T-helper 17 cell (primary cell): ENCODE measurements around the gene PTPRN2. TPM values are rescaled to one million over a fixed set of nuclear protein-coding genes. Genes with fewer than 3 reads are reported as not detected.

Experiments
- ATAC-seq: fragments of 150-1000 bp; cut with Tn5 transposase; 2 replicates; pipeline ENCODE4 v1.10.0; 2021; ENCODE audit warnings: mild to moderate bottlenecking, moderate library complexity
- DNase-seq, 3 donors: peaks; one replicate each; pipeline versions ENCODE4 v3.0.0 to v3.0.0-alpha.2; 2020 to 2021
- H3K9me3 ChIP-seq: one replicate; pipeline ENCODE4 v1.7.0; 2013; ENCODE audit warnings: low read length, mild to moderate bottlenecking; ENCODE audit not compliant: control insufficient read depth, poor library complexity, severe bottlenecking
- H3K27ac Mint-ChIP-seq: one replicate; pipeline ENCODE4 v1.8.0; 2022; ENCODE audit warnings: mild to moderate bottlenecking, moderate library complexity, mixed read lengths
- H3K27me3 Mint-ChIP-seq: one replicate; pipeline ENCODE4 v1.8.0; 2022; ENCODE audit warnings: mixed read lengths
- H3K36me3 Mint-ChIP-seq: one replicate; pipeline ENCODE4 v1.8.0; 2022; ENCODE audit warnings: low read depth, mixed read lengths
- H3K4me1 Mint-ChIP-seq: one replicate; pipeline ENCODE4 v1.8.0; 2022; ENCODE audit warnings: mild to moderate bottlenecking, mixed read lengths
- H3K4me3 Mint-ChIP-seq: one replicate; pipeline ENCODE4 v1.8.0; 2022; ENCODE audit warnings: mild to moderate bottlenecking, moderate library complexity, mixed read lengths
- total RNA-seq, 4 donors: library from RNA in 2 of 4; stranded (reverse) in 2 of 4; gene quantifications; one replicate each; pipeline ENCODE4 v1.2.3 and lab custom pipeline; 2022 to 2026

PTPRN2 gene
- total RNA-seq, 2 donors from 2014 or later: 0.42 to 0.57 TPM

DNA sequence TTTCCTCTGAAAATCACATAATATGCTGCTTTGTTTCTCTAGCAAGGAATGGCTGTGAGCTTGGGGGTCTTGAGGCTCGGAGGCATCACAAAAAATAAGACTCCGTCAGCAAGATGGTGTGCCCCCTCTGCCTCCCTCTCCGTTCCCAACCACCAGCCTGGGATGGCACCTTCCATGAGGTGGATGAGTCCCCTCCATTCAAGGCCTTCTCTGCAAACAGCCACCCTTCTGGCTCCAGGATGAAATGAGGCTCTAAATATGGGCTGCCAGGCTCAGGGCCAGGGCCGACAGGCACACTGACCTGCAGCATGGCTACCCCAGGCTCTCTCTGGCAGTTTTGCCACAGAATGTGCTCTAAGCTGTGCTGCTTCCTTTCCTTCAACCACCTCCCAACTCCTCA lies 521.5 kb downstream of the PTPRN2 start:
- peaks cover 10% of the 10 kb centered on the region for H3K27me3 Mint-ChIP-seq
- H3K9me3 ChIP-seq: no peaks in the 10 kb centered on the region

GRCh38 chr7:158065340-158065739 lies 522.3 kb downstream of the PTPRN2 start:
- no peaks in the 10 kb centered on the region for H3K9me3 ChIP-seq
- DNase-seq (no peak), ATAC-seq (no peak)
- Mint-ChIP-seq H3K36me3 (no peaks in the 10 kb centered on the region), H3K4me3 (no peak overlapping the region), H3K4me1 (no peaks in the 10 kb centered on the region), H3K27ac (no peak overlapping the region), H3K27me3 (peaks cover 10% of the 10 kb centered on the region)

More for the DNA sequence above, 521.5 kb downstream of the PTPRN2 start:
- ATAC-seq: no peak
- Mint-ChIP-seq H3K4me3 (no peak overlapping the region), H3K27ac (no peak overlapping the region), H3K36me3 (no peaks in the 10 kb centered on the region), H3K4me1 (no peaks in the 10 kb centered on the region)
- no peak for DNase-seq

DNA sequence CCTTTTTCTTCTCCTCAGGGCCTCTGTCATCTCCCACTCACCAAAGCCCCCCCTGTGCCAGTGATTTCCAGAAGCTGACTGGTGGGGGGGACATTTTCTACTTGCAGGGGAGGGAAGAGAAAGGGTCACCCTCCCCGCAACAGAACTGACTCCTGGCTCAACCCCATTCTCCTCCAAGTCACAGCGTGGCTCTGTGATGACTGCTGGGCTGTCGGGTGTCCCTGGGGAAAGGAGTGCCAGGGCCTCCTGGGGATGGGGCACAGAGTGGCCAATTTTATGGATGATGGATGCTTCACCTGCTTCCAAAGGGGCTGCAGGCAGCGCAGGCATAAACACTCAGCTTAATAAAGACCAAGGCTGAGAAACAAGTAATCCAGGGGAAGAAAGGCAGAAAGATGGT lies 523.0 kb downstream of the PTPRN2 start:
- no peaks in the 10 kb centered on the region for H3K4me1 Mint-ChIP-seq

GRCh38 chr7:158063850-158064610 lies 523.6 kb downstream of the PTPRN2 start:
- H3K4me1 Mint-ChIP-seq: no peaks in the 10 kb centered on the region
- no peaks in the 10 kb centered on the region for H3K9me3 ChIP-seq
- ATAC-seq: no peak
- no peak for DNase-seq
- peaks cover 10% of the 10 kb centered on the region for H3K27me3 Mint-ChIP-seq
- no peak overlapping the region for H3K27ac Mint-ChIP-seq
- H3K4me3 Mint-ChIP-seq: no peak overlapping the region
- no peaks in the 10 kb centered on the region for H3K36me3 Mint-ChIP-seq

More for the DNA sequence above, 523.0 kb downstream of the PTPRN2 start:
- no peaks in the 10 kb centered on the region for H3K9me3 ChIP-seq
- DNase-seq (no peak), ATAC-seq (no peak)
- no peak overlapping the region for H3K27ac Mint-ChIP-seq
- no peaks in the 10 kb centered on the region for H3K36me3 Mint-ChIP-seq
- H3K4me3 Mint-ChIP-seq: no peak overlapping the region
- H3K27me3 Mint-ChIP-seq: peaks cover 10% of the 10 kb centered on the region

DNA sequence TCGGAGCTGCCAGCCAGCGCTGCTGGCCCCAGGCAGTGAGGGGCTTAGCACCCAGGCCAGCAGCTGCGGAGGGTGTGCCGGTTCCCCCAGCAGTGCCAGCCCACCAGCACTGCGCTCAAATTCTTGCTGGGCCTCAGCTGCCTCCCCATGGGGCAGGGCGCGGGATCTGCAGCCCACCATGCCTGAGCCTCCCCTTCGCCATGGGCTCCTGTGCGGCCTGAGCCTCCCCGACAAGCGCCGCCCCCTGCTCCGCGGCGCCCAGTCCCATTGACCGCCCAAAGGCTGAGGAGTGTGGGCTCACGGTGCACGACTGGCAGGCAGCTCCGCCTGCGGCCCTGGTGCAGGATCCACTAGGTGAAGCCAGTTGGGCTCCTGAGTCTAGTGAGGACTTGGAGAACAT lies 525.0 kb downstream of the PTPRN2 start:
- DNase-seq: no peak
- Mint-ChIP-seq H3K4me3 (no peak overlapping the region), H3K36me3 (no peaks in the 10 kb centered on the region), H3K27ac (no peak overlapping the region), H3K4me1 (no peaks in the 10 kb centered on the region), H3K27me3 (peaks cover 10% of the 10 kb centered on the region)
- no peak for ATAC-seq
- no peaks in the 10 kb centered on the region for H3K9me3 ChIP-seq

DNA sequence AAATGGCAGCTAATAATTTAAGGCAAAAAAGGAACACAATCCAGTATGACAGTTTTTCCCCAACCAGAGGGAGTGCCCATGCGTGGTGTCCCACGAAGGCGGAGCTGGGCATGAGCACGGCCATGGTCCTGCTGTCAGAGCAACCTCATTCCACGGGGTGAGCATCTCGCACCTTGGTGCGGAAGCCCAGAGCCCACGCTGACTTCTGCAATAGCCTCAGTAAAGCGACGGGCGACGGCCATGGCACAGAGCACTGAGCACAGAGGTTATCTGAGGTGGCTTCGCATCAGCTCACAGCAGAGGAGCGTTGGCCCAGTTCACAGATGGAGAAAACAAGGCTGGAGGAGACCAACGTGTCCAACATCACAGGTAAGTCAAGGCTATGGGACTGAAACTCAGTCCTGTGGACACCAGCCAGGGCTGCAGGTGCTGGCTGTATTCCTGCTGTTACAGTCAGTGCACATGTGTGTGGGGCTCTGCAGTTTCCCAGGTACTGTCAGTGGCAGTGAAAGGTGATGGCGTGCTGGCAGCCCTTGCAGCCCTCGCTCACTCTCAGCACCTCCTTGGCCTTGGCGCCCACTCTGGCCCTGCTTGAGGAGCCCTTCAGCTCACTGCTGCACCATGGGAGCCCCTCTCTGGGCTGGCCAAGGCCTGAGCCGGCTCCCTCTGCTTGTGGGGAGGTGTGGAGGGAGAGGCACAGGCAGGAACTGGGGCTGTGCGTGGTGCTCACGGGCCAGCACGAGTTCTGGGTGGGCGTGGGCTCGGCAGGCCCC lies 525.6 kb downstream of the PTPRN2 start:
- Mint-ChIP-seq H3K4me3 (no peak overlapping the region), H3K4me1 (no peaks in the 10 kb centered on the region), H3K27me3 (peaks cover 6% of the 10 kb centered on the region), H3K36me3 (no peaks in the 10 kb centered on the region), H3K27ac (no peak overlapping the region)
- DNase-seq (no peak), ATAC-seq (no peak)
- no peaks in the 10 kb centered on the region for H3K9me3 ChIP-seq

- no peaks in the 10 kb centered on the region for H3K9me3 ChIP-seq
- Mint-ChIP-seq H3K4me3 (no peak overlapping the region), H3K27me3 (peaks cover 3% of the 10 kb centered on the region), H3K27ac (no peak overlapping the region), H3K36me3 (no peaks in the 10 kb centered on the region), H3K4me1 (no peaks in the 10 kb centered on the region)
- no peak for ATAC-seq
- no peak for DNase-seq
These were observed 526.5 kb downstream of the PTPRN2 start for GRCh38 chr7:158061026-158061630.

DNA sequence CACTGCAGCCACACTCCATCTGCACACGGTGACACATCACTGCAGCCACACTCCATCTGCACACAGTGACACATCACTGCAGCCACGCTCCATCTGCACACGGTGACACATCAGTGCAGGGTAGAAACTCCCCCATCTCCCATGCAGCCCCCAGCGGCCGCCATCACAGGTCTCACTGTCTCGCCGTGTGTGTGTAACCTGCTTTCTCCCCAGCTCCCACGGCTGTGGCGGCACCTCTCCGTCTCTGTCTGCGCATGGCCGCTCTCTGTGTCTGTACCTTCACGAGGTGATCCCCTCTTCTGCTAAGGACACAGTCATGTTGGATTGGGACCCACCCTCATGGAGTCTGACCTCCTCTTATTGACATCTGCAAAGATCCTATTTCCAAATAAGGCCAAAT lies 527.4 kb downstream of the PTPRN2 start:
- Mint-ChIP-seq H3K4me3 (no peak overlapping the region), H3K36me3 (no peaks in the 10 kb centered on the region), H3K27ac (no peak overlapping the region), H3K4me1 (no peaks in the 10 kb centered on the region), H3K27me3 (no peaks in the 10 kb centered on the region)
- DNase-seq (no peak), ATAC-seq (no peak)
- no peaks in the 10 kb centered on the region for H3K9me3 ChIP-seq

DNA sequence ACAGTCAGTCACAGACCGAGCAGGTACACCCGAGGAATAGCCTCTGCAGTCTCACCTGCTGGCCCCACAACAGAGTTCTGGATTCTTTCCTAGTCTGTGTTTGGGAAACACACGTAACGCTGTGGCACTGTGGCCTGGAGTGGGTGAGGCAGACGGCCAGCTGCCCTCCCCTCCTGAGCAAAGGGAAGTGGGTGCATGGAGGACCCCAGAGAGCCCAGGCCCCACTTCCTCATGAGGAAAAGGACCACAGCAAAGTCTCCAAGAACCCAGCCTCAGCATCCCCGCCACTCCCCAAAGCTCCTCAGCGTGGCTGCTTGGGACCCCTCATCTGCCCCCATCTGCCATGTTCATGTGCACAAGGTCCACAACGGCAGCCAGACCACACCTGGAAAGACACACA lies 530.2 kb downstream of the PTPRN2 start:
- no peaks in the 10 kb centered on the region for H3K36me3 Mint-ChIP-seq
- no peak overlapping the region for H3K27ac Mint-ChIP-seq
- DNase-seq (no peak), ATAC-seq (no peak)
- H3K9me3 ChIP-seq: no peaks in the 10 kb centered on the region
- H3K4me3 Mint-ChIP-seq: no peak overlapping the region
- H3K27me3 Mint-ChIP-seq: no peaks in the 10 kb centered on the region
- H3K4me1 Mint-ChIP-seq: no peaks in the 10 kb centered on the region

DNA sequence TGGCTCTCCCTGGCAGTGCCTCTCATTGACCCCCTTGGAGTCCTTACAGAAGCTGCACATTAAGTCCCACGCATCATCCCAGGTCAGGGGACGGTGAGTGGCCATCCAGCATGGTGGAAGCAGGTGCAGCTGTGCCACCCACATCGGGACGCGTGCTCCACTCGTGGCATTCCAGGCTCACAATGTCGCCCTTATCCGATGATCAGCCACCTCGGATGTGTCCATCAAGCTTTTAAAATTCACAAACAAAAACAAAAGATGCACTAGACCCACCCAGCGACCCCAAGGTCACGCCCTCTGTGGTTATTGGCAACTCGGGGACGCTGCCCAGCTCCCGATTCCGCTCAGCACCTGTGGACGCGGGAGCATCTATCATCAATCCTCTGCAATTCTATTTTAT lies 530.9 kb downstream of the PTPRN2 start:
- Mint-ChIP-seq H3K27ac (no peak overlapping the region), H3K4me1 (no peaks in the 10 kb centered on the region), H3K4me3 (no peak overlapping the region), H3K27me3 (no peaks in the 10 kb centered on the region), H3K36me3 (no peaks in the 10 kb centered on the region)
- no peak for ATAC-seq
- no peak for DNase-seq
- no peaks in the 10 kb centered on the region for H3K9me3 ChIP-seq

GRCh38 chr7:158055726-158056510 lies 531.7 kb downstream of the PTPRN2 start:
- H3K27ac Mint-ChIP-seq: no peak overlapping the region

DNA sequence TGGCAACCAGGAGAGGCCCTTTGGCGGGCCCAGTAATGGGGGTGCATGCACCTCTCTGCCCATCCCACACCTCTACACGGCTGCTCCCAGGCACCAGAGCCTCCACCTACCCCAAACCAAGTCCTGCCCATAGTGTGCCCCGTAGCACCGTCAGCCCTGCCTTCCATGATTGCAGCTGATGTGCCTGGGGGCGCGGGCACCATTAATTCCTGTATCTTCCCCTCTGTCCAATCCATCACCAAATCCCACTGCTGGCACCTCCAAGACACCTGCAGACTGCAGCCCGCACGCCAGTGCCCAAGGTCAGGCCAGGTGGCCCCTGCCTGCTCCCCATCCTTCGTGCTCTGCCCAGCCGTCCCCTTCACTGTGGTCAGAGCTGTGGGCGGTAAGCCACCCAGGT lies 533.0 kb downstream of the PTPRN2 start:
- no peaks in the 10 kb centered on the region for H3K9me3 ChIP-seq
- H3K4me1 Mint-ChIP-seq: no peaks in the 10 kb centered on the region
- ATAC-seq (no peak), DNase-seq (no peak)
- no peak overlapping the region for H3K27ac Mint-ChIP-seq
- no peaks in the 10 kb centered on the region for H3K27me3 Mint-ChIP-seq
- H3K36me3 Mint-ChIP-seq: no peaks in the 10 kb centered on the region
- H3K4me3 Mint-ChIP-seq: no peak overlapping the region

More at GRCh38 chr7:158055726-158056510, 531.7 kb downstream of the PTPRN2 start:
- Mint-ChIP-seq H3K36me3 (no peaks in the 10 kb centered on the region), H3K4me3 (peak overlapping the region; percentile 1), H3K4me1 (no peaks in the 10 kb centered on the region), H3K27me3 (no peaks in the 10 kb centered on the region)
- no peak for ATAC-seq
- no peaks in the 10 kb centered on the region for H3K9me3 ChIP-seq
- DNase-seq: no peak

DNA sequence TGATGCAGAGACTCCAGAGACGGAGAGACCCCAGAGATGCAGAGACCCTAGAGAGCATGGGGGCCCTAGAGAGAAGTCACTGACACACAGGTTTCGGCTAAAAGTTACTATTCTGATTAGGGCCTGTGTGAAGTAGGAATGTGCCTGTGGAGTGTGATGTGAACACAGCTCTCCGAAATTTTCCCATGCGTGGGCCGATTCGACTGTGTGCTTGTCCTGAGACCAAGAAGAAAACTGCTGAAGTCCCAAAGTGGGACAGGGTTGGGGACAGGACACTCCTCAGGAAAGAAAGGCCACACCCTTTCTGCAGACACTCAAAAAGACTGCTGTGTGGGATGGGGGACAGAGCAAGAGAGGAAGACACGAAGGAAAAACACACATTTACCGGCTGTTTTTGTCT lies 533.5 kb downstream of the PTPRN2 start:
- H3K27ac Mint-ChIP-seq: no peak overlapping the region
- H3K27me3 Mint-ChIP-seq: no peaks in the 10 kb centered on the region
- no peaks in the 10 kb centered on the region for H3K36me3 Mint-ChIP-seq
- H3K4me1 Mint-ChIP-seq: no peaks in the 10 kb centered on the region
- H3K4me3 Mint-ChIP-seq: no peak overlapping the region
- H3K9me3 ChIP-seq: no peaks in the 10 kb centered on the region
- ATAC-seq: no peak
- DNase-seq: no peak
